HG03135 (cell line): ENCODE measurements around the gene CASS4.
A peak's percentile ranks its signal among the peaks of the same experiment; 100 is the strongest.
"Not testable (repeated sequence)": the region's sequence is repeated elsewhere in the genome, so short reads cannot be mapped to it uniquely, and the experiment has no call there.

Source experiments
- ATAC-seq: cut with Tn5 transposase; IDR thresholded peaks from one replicate; pipeline ENCODE4 v1.9.1; 2021; ENCODE audit warnings: mild to moderate bottlenecking, moderate library complexity; ENCODE audit not compliant: unreplicated experiment

Gene CASS4, protein sequence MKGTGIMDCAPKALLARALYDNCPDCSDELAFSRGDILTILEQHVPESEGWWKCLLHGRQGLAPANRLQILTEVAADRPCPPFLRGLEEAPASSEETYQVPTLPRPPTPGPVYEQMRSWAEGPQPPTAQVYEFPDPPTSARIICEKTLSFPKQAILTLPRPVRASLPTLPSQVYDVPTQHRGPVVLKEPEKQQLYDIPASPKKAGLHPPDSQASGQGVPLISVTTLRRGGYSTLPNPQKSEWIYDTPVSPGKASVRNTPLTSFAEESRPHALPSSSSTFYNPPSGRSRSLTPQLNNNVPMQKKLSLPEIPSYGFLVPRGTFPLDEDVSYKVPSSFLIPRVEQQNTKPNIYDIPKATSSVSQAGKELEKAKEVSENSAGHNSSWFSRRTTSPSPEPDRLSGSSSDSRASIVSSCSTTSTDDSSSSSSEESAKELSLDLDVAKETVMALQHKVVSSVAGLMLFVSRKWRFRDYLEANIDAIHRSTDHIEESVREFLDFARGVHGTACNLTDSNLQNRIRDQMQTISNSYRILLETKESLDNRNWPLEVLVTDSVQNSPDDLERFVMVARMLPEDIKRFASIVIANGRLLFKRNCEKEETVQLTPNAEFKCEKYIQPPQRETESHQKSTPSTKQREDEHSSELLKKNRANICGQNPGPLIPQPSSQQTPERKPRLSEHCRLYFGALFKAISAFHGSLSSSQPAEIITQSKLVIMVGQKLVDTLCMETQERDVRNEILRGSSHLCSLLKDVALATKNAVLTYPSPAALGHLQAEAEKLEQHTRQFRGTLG

DNA sequence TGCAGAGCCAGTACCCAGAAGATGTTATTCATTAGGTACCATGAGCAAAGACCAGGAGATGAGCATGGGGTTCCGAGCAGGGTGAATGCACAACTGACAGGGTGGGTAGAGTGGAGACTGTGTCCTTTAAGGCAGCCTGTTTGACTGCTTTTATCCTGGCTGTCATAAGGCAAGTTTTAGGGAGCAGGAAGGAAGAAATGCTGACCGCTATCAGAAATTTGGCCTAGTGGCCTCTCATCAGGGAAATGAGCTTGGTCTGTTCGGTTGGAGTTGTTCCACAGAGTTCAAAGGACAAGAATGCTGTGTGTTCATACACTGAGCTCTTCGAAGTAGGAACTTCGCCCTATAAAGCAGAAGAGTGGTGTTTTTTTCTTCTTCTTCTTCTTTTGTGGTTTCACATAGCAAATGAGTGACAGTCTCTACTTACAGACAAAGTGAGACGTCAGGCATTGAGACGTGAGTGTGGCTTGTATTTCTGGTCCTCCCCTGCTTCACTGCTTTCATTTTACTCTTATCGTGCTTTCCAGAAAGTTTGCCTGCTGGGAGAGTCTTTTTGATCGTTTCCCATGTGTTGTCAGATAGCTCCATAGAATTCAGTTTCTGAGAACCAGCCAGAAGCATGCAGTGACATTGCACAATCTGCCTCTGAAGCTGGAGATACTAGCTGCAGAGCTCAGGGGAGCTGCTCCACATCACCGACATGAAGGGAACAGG lies at the start of gene CASS4:
Gene CASS4, plus strand, starts transcription at position 502 of the 714 bp plus-strand sequence. Its CDS starts 199 bp downstream, at position 701.
- ATAC-seq: peak; percentile 78

- no peak for ATAC-seq
Measured at GRCh38 chr20:56362833-56363413, 49.1 kb upstream of the CASS4 start.

- ATAC-seq: no peak
Measured at GRCh38 chr20:56363491-56363890, 48.6 kb upstream of the CASS4 start.

DNA sequence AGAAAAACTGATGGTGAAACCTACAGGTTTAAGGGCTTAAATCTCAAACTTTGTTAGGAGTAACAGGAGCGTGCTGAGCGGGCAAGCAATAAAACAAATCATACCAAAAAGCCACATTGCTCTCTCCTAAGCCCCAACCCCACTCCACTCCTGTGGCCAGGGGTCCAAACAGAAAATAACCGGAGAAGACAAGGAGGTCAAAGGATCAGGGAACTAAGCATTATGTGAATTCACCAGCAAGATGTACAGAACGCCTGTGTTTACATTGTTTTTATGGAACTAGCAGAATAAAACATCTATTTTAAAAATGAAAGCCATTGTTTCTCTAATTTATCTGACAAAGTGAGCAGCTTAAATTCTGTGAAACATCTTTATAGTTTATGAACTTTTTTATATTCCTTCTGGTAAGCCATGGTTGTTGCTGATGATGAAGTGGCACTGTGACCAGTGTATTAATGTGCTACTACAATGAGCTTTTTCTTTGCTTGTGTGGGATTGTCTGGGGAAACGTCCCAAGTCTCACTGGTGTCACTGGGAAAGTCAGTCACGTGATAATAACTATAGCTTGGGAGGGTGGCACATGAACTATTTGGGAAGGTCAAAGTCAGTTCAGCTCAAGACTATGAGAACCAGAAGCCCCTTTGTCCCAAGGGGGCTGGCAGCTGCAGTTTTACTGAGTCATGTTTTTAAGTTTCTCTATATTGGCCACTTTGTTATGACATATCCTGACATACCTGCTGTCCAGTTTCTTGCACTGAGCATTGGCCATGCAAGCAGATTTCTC lies 43.5 kb upstream of the CASS4 start:
- no peak for ATAC-seq

GRCh38 chr20:56369179-56369578 lies 42.9 kb upstream of the CASS4 start:
- ATAC-seq: no peak

DNA sequence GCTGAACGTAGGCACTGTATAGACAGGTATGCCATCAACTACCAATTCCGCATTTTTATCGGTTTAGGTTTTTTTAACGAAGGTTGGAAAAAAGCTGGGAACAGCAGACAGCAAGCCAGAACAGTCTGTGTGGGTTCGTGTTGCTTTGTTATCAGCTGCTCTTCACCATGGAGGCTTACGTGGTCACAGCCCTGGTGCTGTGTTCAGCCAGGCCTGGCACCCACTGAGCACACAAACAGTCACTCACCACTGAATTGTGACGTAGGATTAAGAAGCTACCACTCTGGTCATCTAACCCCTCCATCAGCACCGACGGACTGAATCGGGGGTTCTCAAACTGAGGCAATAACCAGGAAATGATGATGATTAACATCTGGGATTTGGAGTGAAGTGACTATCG lies 40.1 kb upstream of the CASS4 start:
- no peak for ATAC-seq

DNA sequence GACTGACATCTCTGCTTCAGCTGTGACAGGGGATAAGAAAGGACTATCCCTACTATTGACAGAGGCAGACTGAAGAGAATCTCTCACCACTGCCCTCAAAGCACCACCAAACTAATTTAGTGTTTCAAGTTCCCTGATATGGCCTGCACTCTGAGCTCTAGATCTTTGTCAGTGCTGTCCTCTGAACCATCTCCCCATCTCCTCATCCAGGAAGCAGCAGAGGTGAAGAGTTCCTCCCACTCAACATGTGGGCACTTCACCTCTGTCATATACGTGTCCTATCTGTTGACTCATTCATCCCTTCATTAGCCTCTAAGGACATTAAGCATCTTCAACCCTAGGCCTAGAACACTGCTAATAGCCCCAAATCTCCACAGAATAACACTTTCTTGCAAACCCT lies 39.2 kb upstream of the CASS4 start:
- ATAC-seq: no peak

GRCh38 chr20:56373942-56374341 lies 38.1 kb upstream of the CASS4 start:
- no peak for ATAC-seq

DNA sequence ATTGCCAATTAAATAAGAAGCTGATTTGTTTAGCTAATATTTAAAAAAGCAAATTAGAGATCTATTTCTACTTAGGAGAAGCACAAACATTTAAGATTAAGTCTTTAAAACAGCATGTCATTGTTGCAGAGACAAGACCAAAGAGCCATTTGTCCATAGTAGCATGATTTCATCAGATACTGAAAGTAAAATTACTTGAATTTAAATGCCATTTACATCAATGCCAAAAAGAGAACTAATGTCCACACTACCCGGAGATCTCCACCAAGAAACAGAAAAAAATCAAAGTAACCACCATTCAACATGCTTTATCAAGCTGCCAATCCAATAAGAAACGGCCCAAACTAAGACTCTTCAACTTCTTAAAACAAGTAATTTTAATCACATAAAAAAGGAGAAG lies 35.7 kb upstream of the CASS4 start:
- no peak for ATAC-seq

DNA sequence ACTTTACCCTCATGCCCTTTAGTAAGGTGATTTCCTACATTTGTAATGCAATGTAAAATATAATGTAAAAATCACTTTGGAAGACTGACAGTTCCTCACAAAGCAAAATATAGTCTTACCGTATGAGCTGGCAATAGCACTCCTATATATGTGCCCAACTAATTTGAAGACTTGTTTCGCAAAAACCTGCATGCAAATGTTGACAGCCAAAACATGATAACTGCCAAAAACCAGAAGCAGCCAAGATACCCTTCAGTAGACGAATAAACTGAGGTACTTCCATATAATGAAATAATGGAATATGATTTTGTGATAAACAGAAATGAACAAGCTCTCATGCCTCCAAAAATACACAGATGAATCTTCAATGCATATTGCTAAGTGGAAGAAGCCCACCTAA lies 33.7 kb upstream of the CASS4 start:
- ATAC-seq: no peak

DNA sequence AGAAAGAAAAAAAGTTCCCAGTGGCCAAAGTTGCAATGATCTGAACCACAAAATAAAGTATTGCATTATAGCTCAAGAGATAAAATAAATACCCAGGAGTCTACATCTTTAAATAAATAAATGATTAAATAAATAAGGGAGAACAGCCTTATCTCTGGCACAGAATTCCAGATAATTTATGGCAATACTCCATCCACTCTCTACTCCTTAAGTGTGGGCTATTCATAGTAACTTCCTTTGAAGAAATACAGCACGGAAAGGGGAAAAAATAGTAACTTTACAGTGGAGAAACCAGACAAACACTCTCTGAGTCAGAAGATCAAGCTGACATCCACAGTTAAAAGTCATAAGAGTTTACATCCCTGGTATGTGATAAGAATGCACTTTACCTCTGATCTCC lies 31.7 kb upstream of the CASS4 start:
- ATAC-seq: no peak

GRCh38 chr20:56381501-56381900 lies 30.6 kb upstream of the CASS4 start:
- no peak for ATAC-seq

DNA sequence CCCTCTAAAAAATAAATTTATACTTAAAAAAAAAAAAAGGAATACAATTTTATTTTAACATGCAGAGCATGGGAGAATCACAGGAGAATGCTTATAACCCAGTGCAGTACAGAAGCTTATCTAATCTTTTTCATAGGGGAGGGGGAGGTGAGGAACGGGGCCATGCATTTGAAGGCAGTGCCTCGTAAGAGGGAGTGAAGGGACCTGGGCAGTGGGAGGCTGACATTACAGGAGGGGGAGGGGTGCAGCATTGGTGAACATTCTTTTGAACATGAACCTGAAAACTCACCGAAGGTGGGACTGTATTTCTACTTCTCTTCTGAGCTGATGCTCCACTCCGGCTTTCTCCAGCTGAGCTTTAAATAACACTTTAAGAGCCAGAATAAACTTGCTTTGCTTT lies 29.4 kb upstream of the CASS4 start:
- no peak for ATAC-seq

GRCh38 chr20:56383334-56383733 lies 28.7 kb upstream of the CASS4 start:
- no peak for ATAC-seq

GRCh38 chr20:56385130-56385529 lies 26.9 kb upstream of the CASS4 start:
- no peak for ATAC-seq

GRCh38 chr20:56386219-56386618 lies 25.8 kb upstream of the CASS4 start:
- ATAC-seq: no peak

DNA sequence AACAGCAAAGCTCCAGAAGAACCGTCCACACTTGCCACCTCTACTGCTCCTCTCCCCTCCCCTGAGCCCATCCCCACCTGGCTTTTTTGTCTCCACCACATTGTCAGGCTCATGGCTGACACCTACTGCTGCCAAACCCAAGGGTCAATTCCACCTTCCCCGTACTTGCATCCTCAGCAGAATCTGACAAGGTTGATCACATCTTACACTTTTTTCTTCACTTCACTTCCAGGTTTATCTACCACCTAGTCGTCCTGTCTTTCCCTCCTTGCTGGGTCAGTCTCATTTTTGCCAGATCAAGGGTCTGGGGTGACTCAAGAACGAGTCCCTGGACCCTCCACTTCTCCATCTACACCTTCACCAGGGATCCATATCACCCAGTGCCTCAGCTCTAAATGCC lies 23.2 kb upstream of the CASS4 start:
- ATAC-seq: no peak

- ATAC-seq: no peak
Measured at GRCh38 chr20:56389807-56390206, 22.3 kb upstream of the CASS4 start.

GRCh38 chr20:56390396-56390795 lies 21.7 kb upstream of the CASS4 start:
- not testable (repeated sequence) for ATAC-seq

- ATAC-seq: no peak
Measured at GRCh38 chr20:56391037-56391436, 21.0 kb upstream of the CASS4 start.
